Measurements from ENCODE around the gene NXPH3. TPM values are rescaled to one million over a fixed set of nuclear protein-coding genes. Genes with fewer than 3 reads are reported as not detected.

The NXPH3 gene
- total and polyA plus RNA-seq, 2 experiments from 2014 or later, result 2.1 to 9.0 TPM

GRCh38 chr17:49581648-49581998, 6.0 kb downstream of the NXPH3 start:
- Histone ChIP-seq H3K9me3 (ENCODE audit: low read depth) (no peaks in the 10 kb centered on the region), H3K27me3 (no peaks in the 10 kb centered on the region), H3K27ac (no peak overlapping the region), H3K4me1 (ENCODE audit: low read depth) (peaks cover 8% of the 10 kb centered on the region), H3K4me3 (no peak overlapping the region), H3K36me3 (no peaks in the 10 kb centered on the region)
- no peak for TF ChIP-seq CTCF (IDR thresholded peaks at IDR 0.05; ENCODE audit: low read depth, low read length)
- DNase-seq (ENCODE audit: low read depth in 1 of 2, low spot score in 1 of 2), result no peak

GRCh38 chr17:49582055-49582722, 6.5 kb downstream of the NXPH3 start:
- no peaks in the 10 kb centered on the region for H3K9me3 ChIP-seq (ENCODE audit: low read depth)
- H3K4me1 ChIP-seq (ENCODE audit: low read depth), result peaks cover 7% of the 10 kb centered on the region
- no peaks in the 10 kb centered on the region for H3K36me3 ChIP-seq
- H3K27me3 ChIP-seq, result no peaks in the 10 kb centered on the region
- TF ChIP-seq CTCF (IDR thresholded peaks at IDR 0.05; ENCODE audit: low read depth, low read length), result no peak
- H3K4me3 ChIP-seq, result no peak overlapping the region
- H3K27ac ChIP-seq, result no peak overlapping the region
- no peak for DNase-seq (ENCODE audit: low read depth in 1 of 2, low spot score in 1 of 2)

- Histone ChIP-seq H3K27me3 (no peaks in the 10 kb centered on the region), H3K9me3 (ENCODE audit: low read depth) (no peaks in the 10 kb centered on the region), H3K36me3 (no peaks in the 10 kb centered on the region), H3K4me3 (no peak overlapping the region), H3K27ac (no peak overlapping the region), H3K4me1 (ENCODE audit: low read depth) (peaks cover 4% of the 10 kb centered on the region)
- DNase-seq (ENCODE audit: low read depth in 1 of 2, low spot score in 1 of 2), result no peak
- TF ChIP-seq CTCF (IDR thresholded peaks at IDR 0.05; ENCODE audit: low read depth, low read length), result no peak
Measured at GRCh38 chr17:49582789-49583188, 7.1 kb downstream of the NXPH3 start.

GRCh38 chr17:49583226-49583625, 7.6 kb downstream of the NXPH3 start:
- Histone ChIP-seq H3K36me3 (no peaks in the 10 kb centered on the region), H3K4me1 (ENCODE audit: low read depth) (peaks cover 4% of the 10 kb centered on the region), H3K4me3 (no peak overlapping the region), H3K9me3 (ENCODE audit: low read depth) (no peaks in the 10 kb centered on the region), H3K27ac (no peak overlapping the region), H3K27me3 (no peaks in the 10 kb centered on the region)
- DNase-seq (ENCODE audit: low read depth in 1 of 2, low spot score in 1 of 2), result no peak
- TF ChIP-seq CTCF (IDR thresholded peaks at IDR 0.05; ENCODE audit: low read depth, low read length), result no peak

- Histone ChIP-seq H3K36me3 (no peaks in the 10 kb centered on the region), H3K4me1 (ENCODE audit: low read depth) (peaks cover 4% of the 10 kb centered on the region), H3K27ac (no peak overlapping the region), H3K27me3 (no peaks in the 10 kb centered on the region), H3K4me3 (no peak overlapping the region), H3K9me3 (ENCODE audit: low read depth) (no peaks in the 10 kb centered on the region)
- no peak for TF ChIP-seq CTCF (IDR thresholded peaks at IDR 0.05; ENCODE audit: low read depth, low read length)
- no peak for DNase-seq (ENCODE audit: low read depth in 1 of 2, low spot score in 1 of 2)
Measured at GRCh38 chr17:49583889-49584288, 8.2 kb downstream of the NXPH3 start.
